Large intestine (tissue), 3 donors: ENCODE data around the gene LAPTM5. TPM values are rescaled to one million over a fixed set of nuclear protein-coding genes. Genes with fewer than 3 reads are reported as not detected.

ENCODE experiments used
- DNase-seq, 2 donors: peaks; one replicate each; pipeline versions ENCODE4 v3.0.0 to v3.0.0-alpha.2; 2013
- H3K27ac ChIP-seq: one replicate; pipeline ENCODE4 v1.5.1; 2013; ENCODE audit warnings: low read length
- H3K27me3 ChIP-seq: 2 replicates; pipeline ENCODE4 v1.6.1; 2013; ENCODE audit warnings: low read length; ENCODE audit not compliant: control insufficient read depth, insufficient read depth
- H3K36me3 ChIP-seq: 2 replicates; pipeline ENCODE4 v1.6.1; 2013; ENCODE audit warnings: low read length; ENCODE audit not compliant: control insufficient read depth, insufficient read depth
- H3K4me1 ChIP-seq: one replicate; pipeline ENCODE4 v1.6.1; 2013; ENCODE audit warnings: low read length; ENCODE audit not compliant: control insufficient read depth, insufficient read depth
- H3K4me3 ChIP-seq: one replicate; pipeline ENCODE4 v1.5.1; 2013; ENCODE audit warnings: low read length
- H3K9me3 ChIP-seq: one replicate; pipeline ENCODE4 v1.6.1; 2013; ENCODE audit warnings: mild to moderate bottlenecking, low read depth, low read length, moderate library complexity; ENCODE audit not compliant: control insufficient read depth
- WGBS: methylation state at CpG from one replicate; pipeline ENCODE4 v1.1.5; 2013; ENCODE audit warnings: low lambda C conversion rate; ENCODE audit not compliant: insufficient coverage; 5-methylcytosine and 5-hydroxymethylcytosine counted together
- polyA plus RNA-seq: library from polyadenylated mRNA; unstranded; fragments of 120-200 nt; gene quantifications from one replicate; pipeline ENCODE4 v1.2.1, GENCODE V29; 2013

Gene LAPTM5
- polyA plus RNA-seq, 1 donor = 39.9 TPM

DNA sequence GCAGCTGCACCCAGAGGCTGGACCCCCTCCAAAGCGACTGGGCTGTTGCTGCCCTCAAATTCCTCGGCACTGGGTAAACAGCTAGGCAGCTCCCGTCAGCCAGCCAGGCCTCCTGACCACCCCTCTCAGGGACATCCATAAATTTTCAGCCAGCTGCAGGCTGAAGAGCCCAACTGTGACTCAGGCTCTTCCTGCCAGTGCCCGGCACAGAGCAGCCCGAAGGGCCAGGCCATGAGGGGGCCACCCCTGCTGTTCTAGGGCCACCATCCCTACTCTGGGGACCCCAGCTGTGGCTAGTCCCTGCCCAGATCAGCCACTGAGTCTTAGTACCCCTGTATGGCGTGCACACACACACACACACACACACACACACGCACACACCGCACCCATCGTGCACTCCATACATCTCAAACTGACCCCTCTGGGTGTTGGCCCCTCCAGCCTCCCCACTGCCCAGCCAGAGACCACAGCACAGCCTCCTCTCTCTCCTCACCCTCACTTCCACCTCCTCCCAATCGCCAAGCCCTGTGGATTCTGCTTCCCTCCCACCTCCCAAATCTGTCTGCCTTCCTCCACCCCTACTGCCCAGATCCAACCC lies 6.2 kb upstream of the LAPTM5 start:
- H3K4me3 ChIP-seq = no peak overlapping the region
- H3K27ac ChIP-seq = no peak overlapping the region
- H3K4me1 ChIP-seq = no peaks in the 10 kb centered on the region
- H3K27me3 ChIP-seq = no peaks in the 10 kb centered on the region
- no peaks in the 10 kb centered on the region for H3K36me3 ChIP-seq
- no CpG with 5 or more reads among the region's 10 CpGs for WGBS
- no peaks in the 10 kb centered on the region for H3K9me3 ChIP-seq
- DNase-seq = no peak

DNA sequence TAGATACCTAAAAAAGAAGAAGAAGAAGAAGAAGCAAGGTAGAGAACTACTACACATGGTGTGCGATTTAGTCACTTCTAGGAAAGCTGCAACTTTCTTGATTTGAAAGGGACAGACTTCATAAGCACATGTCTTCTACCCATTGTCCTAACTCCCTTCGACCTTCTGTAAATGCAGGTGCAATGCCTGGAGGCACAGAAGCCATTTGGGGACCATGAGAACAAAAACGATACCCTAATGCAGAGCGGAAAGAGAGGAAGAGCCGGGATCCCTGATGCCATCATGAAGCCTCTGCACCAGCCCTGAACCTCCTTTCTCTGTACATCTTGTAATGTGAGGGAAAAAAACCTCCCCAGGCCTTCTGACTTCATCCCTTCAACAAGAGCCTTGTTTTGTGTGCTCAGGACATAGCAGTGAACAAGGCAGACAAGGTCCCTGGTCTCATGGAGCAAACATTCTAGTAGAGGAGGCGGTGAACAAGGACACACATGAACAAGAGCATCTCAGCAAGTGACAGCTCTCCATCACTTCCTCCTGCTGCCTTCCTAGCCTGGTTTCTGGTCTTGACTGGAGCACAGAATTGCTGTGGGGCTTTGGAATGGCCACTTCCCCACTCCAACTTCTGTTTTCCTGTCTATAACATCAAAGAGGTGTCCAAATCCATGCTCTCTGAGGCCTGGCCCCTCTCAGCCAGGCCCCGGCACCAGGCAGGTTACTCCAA lies 5.5 kb upstream of the LAPTM5 start:
- no CpG with 5 or more reads among the region's 7 CpGs for WGBS
- no peaks in the 10 kb centered on the region for H3K4me1 ChIP-seq
- no peaks in the 10 kb centered on the region for H3K36me3 ChIP-seq
- no peaks in the 10 kb centered on the region for H3K27me3 ChIP-seq
- no peaks in the 10 kb centered on the region for H3K9me3 ChIP-seq
- H3K27ac ChIP-seq = no peak overlapping the region
- DNase-seq = no peak
- no peak overlapping the region for H3K4me3 ChIP-seq

- Histone ChIP-seq H3K36me3 (no peaks in the 10 kb centered on the region), H3K27me3 (no peaks in the 10 kb centered on the region), H3K4me3 (no peak overlapping the region), H3K27ac (no peak overlapping the region), H3K4me1 (no peaks in the 10 kb centered on the region), H3K9me3 (no peaks in the 10 kb centered on the region)
- no CpG with 5 or more reads among the region's 6 CpGs for WGBS
- DNase-seq = no peak
These were observed 4.8 kb upstream of the LAPTM5 start for GRCh38 chr1:30762152-30762929.

DNA sequence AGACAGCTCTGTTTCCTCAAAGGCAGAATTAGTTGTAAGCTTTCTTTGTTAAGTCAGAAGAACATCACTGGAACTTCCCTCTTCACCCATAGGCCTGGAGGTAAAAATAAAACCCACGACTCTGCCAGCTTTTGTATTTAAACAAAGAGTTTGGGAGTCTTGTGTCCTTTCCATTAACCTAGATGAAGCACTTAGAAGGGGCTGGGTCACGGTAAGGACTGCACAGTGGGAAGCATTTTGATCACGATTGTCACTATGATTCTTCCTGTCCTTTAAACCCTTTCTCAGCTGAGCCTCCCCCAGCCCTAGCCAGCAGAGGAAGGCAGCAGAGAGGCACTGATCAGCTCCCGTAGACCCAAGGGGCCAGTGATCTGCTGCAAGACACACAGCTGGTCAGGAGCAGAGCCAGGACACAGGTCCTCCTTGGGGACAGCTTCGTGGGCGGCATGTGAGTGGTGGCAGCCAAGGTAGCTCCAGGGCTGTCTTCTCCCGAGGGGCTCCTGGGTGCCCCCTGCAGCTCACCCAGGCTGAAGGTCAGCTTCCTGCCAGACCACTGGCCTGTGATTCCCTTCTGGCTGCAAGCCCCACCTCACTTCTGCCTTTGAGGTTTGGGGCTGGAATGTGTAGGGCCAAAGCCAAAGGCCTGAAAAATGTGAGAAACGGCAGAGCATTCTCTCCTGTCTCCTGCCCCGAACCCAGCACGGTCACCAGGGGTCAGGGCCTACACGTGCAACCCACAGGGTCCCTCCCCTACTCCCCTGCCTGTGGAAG lies 4.0 kb upstream of the LAPTM5 start:
- H3K27ac ChIP-seq = no peak overlapping the region
- no peak overlapping the region for H3K4me3 ChIP-seq
- DNase-seq = no peak
- no peaks in the 10 kb centered on the region for H3K36me3 ChIP-seq
- no peaks in the 10 kb centered on the region for H3K4me1 ChIP-seq
- no peaks in the 10 kb centered on the region for H3K9me3 ChIP-seq
- no CpG with 5 or more reads among the region's 11 CpGs for WGBS
- no peaks in the 10 kb centered on the region for H3K27me3 ChIP-seq

- H3K4me1 ChIP-seq = no peaks in the 10 kb centered on the region
- no peak overlapping the region for H3K4me3 ChIP-seq
- no peak overlapping the region for H3K27ac ChIP-seq
- 100% methylated on average over 1 of the region's 18 CpGs for WGBS
- no peak for DNase-seq
- no peaks in the 10 kb centered on the region for H3K36me3 ChIP-seq
- H3K9me3 ChIP-seq = no peaks in the 10 kb centered on the region
- no peaks in the 10 kb centered on the region for H3K27me3 ChIP-seq
These were observed 3.2 kb upstream of the LAPTM5 start for GRCh38 chr1:30760596-30761324.

- WGBS = 67% methylated on average over 1 of the region's 13 CpGs
- Histone ChIP-seq H3K4me1 (no peaks in the 10 kb centered on the region), H3K36me3 (no peaks in the 10 kb centered on the region), H3K9me3 (no peaks in the 10 kb centered on the region), H3K4me3 (no peak overlapping the region), H3K27me3 (no peaks in the 10 kb centered on the region), H3K27ac (no peak overlapping the region)
- no peak for DNase-seq
These were observed 2.2 kb upstream of the LAPTM5 start for GRCh38 chr1:30759718-30760281.

DNA sequence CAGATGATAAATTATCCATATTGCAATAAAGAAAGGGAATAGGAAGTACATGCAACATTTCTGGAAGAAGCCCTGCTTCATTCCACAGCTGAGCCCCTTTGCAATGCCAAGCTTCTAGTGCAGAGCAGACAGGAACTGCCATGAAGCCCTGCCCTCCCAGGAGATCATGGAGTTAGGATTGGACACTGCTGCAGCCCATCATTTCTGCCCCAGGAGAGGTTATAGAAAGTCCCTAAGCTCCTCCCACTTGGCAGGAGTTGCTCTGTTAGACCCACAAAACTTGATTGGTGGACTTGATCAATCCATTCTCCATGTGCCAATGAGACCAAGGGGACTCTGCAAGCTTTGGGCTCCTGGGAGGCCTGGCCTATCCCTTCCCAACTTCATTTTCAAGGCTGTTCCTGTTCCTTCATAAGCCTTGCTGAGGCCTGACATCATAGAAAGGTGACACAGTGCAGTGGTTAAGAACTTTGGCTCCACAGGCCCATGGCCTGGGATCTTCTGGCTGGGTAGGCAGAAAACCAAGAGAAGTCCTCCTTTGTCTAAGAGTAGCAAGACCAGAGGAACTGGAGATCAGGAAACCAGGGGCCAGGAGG lies 1.3 kb upstream of the LAPTM5 start:
- DNase-seq = no peak
- no peaks in the 10 kb centered on the region for H3K36me3 ChIP-seq
- H3K9me3 ChIP-seq = no peaks in the 10 kb centered on the region
- no peaks in the 10 kb centered on the region for H3K4me1 ChIP-seq
- no peak overlapping the region for H3K27ac ChIP-seq
- no peaks in the 10 kb centered on the region for H3K27me3 ChIP-seq
- H3K4me3 ChIP-seq = no peak overlapping the region

GRCh38 chr1:30758121-30758688 lies 631 bp upstream of the LAPTM5 start:
- H3K36me3 ChIP-seq = no peaks in the 10 kb centered on the region
- H3K27me3 ChIP-seq = no peaks in the 10 kb centered on the region
- no peaks in the 10 kb centered on the region for H3K4me1 ChIP-seq
- no peak overlapping the region for H3K4me3 ChIP-seq
- no peak for DNase-seq
- H3K27ac ChIP-seq = no peak overlapping the region
- WGBS = no CpG with 5 or more reads among the region's 7 CpGs
- no peaks in the 10 kb centered on the region for H3K9me3 ChIP-seq

DNA sequence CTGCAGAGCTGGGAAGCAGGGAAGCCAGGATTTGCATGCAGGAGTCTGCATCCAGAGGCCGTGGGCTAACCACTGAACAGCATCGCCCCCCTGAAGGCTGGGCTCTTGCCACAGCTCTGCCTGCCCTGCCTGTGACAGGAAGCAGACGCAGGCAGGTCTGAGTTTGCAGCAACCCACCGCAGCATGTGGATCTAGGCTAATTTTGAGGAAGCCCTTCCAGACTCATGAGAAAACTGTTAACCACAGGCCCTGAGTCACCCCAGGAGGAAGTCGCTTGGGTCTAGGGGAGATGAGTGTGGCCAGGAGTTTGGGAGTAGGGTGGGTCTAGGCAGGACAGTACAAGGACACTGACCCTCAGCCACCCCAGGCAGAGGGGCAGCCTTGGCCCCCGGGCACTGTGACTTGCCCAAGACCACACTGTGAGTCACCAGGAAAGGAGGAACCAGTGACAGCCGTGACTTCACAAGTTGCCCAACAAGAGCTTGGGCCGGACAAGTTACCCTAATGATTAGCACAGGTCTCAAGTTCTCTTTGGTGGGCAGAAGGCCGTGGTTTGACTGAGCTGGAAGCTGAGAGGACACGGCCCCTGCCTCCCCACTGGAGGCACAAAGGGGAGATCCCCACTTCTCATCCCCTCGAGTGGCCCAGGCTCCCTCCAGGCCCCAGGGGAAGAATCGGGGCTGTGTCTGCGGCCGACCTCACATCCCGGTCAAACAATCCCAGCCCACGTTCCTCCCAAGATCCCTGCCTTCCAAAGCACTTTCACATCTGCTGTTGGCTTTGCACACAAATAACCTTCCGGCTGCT lies 826 bp downstream of the LAPTM5 start:
- H3K36me3 ChIP-seq = no peaks in the 10 kb centered on the region
- DNase-seq = no peak
- WGBS = no CpG with 5 or more reads among the region's 17 CpGs
- peak overlapping the region; percentile 27 for H3K4me3 ChIP-seq
- no peak overlapping the region for H3K27ac ChIP-seq
- H3K4me1 ChIP-seq = peaks cover 2% of the 10 kb centered on the region
- H3K9me3 ChIP-seq = no peaks in the 10 kb centered on the region
- no peaks in the 10 kb centered on the region for H3K27me3 ChIP-seq
